Body of pancreas (tissue), 4 donors: ENCODE results near the gene ST8SIA5. TPM values are rescaled to one million over a fixed set of nuclear protein-coding genes. Genes with fewer than 3 reads are reported as not detected.

Experiments
- ATAC-seq: fragments of 150-250 bp; one replicate; pipeline ENCODE4 v1.9.1; 2016
- DNase-seq, 4 donors: peaks; one replicate each; pipeline ENCODE4 v3.0.0-alpha.2; 2019
- H3K27ac ChIP-seq, 4 donors: fragments of 200-600 bp; sonication (generic); 1 replicate in 3 of 4; 2 replicates in 1 of 4; pipeline versions ENCODE4 v1.5.1 to v1.6.1; 2016 to 2019; ENCODE audit warnings: mild to moderate bottlenecking in 1 of 4, mixed read lengths in 1 of 4, moderate library complexity in 1 of 4
- H3K27me3 ChIP-seq, 2 donors: fragments of 200-600 bp; sonication (generic); one replicate each; pipeline ENCODE4 v1.6.0; 2016; ENCODE audit warnings: mild to moderate bottlenecking in 1 of 2
- H3K36me3 ChIP-seq, 2 donors: fragments of 200-600 bp; sonication (generic); replicated peaks in 1 of 2; 2 replicates each; pipeline ENCODE4 v1.5.1; 2016; ENCODE audit warnings: low read depth in 2 of 2; ENCODE audit not compliant: insufficient read depth in 1 of 2
- H3K4me1 ChIP-seq: fragments of 200-600 bp; sonication (generic); one replicate; pipeline ENCODE4 v1.6.0; 2016
- H3K4me3 ChIP-seq, 2 donors: fragments of 200-600 bp; sonication (generic); 1 replicate in 1 of 2; 2 replicates in 1 of 2; pipeline ENCODE4 v1.5.1; 2016 to 2019
- H3K9me3 ChIP-seq, 3 donors: fragments of 200-600 bp; sonication (generic); 1 replicate in 2 of 3; 2 replicates in 1 of 3; pipeline ENCODE4 v1.5.1; 2016
- POLR2A ChIP-seq, 3 donors: fragments of 450-650 bp; IDR thresholded peaks; one replicate each; pipeline ENCODE4 v1.6.1; 2016; ENCODE audit warnings: antibody characterized with exemption in 3 of 3, mild to moderate bottlenecking in 2 of 3
- whole genome bisulfite sequencing, 2 donors: methylation state at CpG; one replicate each; pipeline ENCODE4 v1.1.5; 2017; 5-methylcytosine and 5-hydroxymethylcytosine counted together
- intact Hi-C: fragments of 100-400 bp; cut with DNase I; formaldehyde crosslinking; loops from one replicate; pipeline ENCODE4 v1.15.1; 2023
- total RNA-seq, 2 donors: library from RNA; depleted of rRNA; stranded (reverse); fragments of >200 nt; gene quantifications; one replicate each; pipeline ENCODE4 v1.1.0, GENCODE V29; 2016
- TF ChIP-seq, protein P1 (sequence below), 7 experiments: fragments of 450-650 bp in 4 of 7; fragments of 200-600 bp in 3 of 7; sonication (generic) in 3 of 7; IDR thresholded peaks; one replicate each; pipeline ENCODE4 v1.5.1; 2016 to 2019; ENCODE audit warnings: antibody characterized with exemption in 7 of 7

Gene ST8SIA5
- total RNA-seq, 2 donors from 2014 or later = under 0.01 to 1.6 TPM

DNA sequence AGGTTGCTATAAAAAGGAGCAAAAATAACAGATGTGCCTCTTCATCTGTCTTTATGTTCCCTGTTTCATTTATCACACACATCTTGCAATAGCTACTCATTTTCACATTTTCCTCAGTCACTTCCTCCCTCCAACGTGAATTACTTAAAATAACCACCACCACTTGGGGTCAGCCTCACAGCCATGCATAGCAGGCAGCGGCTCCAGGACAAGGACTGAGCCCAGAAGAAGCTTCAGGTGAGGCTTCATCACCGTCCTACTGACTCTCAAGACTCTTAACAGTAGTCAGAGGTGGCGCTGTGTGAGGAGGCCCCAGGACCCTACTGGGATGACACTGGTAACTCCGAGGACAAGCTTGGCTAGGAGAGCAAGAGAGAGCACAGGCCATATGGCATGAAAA, 15.5 kb upstream of the ST8SIA5 start:
- WGBS, 2 donors = 52 to 58% methylated on average over 5 of the region's 5 CpGs
- no peaks in the 10 kb centered on the region for H3K9me3 ChIP-seq
- intact Hi-C loops = no loop called here
- H3K27me3 ChIP-seq = no peaks in the 10 kb centered on the region
- no peak overlapping the region for H3K4me3 ChIP-seq
- ATAC-seq (no peak), DNase-seq (no peak)
- no peaks in the 10 kb centered on the region for H3K4me1 ChIP-seq
- TF ChIP-seq, protein P1, sequence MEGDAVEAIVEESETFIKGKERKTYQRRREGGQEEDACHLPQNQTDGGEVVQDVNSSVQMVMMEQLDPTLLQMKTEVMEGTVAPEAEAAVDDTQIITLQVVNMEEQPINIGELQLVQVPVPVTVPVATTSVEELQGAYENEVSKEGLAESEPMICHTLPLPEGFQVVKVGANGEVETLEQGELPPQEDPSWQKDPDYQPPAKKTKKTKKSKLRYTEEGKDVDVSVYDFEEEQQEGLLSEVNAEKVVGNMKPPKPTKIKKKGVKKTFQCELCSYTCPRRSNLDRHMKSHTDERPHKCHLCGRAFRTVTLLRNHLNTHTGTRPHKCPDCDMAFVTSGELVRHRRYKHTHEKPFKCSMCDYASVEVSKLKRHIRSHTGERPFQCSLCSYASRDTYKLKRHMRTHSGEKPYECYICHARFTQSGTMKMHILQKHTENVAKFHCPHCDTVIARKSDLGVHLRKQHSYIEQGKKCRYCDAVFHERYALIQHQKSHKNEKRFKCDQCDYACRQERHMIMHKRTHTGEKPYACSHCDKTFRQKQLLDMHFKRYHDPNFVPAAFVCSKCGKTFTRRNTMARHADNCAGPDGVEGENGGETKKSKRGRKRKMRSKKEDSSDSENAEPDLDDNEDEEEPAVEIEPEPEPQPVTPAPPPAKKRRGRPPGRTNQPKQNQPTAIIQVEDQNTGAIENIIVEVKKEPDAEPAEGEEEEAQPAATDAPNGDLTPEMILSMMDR (IDR thresholded peaks at IDR 0.05) = no peak
- no peak for TF ChIP-seq POLR2A (IDR thresholded peaks at IDR 0.05)
- no peaks in the 10 kb centered on the region for H3K36me3 ChIP-seq
- H3K27ac ChIP-seq = no peak overlapping the region

DNA sequence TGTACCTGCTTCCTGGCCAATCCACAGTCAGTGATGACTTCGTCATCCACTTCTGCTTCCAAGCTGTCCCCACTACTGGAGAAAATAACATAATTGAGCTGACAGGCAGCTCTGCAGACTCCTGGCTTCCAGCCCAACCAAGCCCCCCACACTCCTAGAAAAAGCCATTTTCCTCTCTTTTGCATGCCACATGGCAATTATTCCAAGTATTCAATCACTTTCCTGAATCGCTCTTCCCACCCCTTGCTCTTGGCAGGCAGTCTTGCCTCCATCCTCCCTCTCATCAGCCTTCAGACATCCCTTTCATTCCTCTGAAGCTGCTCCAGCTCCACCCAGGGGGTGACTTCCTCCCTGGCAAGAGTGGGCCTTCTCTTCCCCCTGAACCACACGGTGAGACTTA, 14.3 kb upstream of the ST8SIA5 start:
- whole genome bisulfite sequencing, 2 donors = 45 to 57% methylated on average over 3 of the region's 3 CpGs
- TF ChIP-seq, protein P1 (IDR thresholded peaks at IDR 0.05) = no peak
- no peak for TF ChIP-seq POLR2A (IDR thresholded peaks at IDR 0.05)
- DNase-seq (no peak), ATAC-seq (no peak)
- no peaks in the 10 kb centered on the region for H3K9me3 ChIP-seq
- intact Hi-C loops = no loop called here
- no peaks in the 10 kb centered on the region for H3K36me3 ChIP-seq
- no peak overlapping the region for H3K27ac ChIP-seq
- no peak overlapping the region for H3K4me3 ChIP-seq
- H3K27me3 ChIP-seq = no peaks in the 10 kb centered on the region
- no peaks in the 10 kb centered on the region for H3K4me1 ChIP-seq

DNA sequence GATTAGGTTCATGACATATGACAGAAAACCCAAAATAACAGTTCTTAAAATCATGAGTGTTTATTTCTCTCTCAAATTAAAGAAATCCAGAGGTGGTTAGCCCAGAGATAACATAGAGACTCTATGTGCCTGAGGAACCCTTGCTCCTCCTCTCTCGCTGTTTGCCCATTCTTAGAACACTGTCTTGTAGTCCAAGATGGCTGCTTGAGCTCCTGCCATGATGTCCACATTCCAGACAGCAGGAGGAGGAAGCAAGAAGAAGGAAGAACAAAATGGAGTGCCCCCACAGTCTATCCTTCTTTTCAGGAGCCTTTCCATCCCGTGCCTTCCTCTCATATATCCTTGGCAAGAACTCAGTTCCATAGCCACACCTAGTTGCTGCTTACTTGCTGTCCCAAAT, 13.9 kb upstream of the ST8SIA5 start:
- no peak overlapping the region for H3K4me3 ChIP-seq
- TF ChIP-seq, protein P1 (IDR thresholded peaks at IDR 0.05) = no peak
- no peak for TF ChIP-seq POLR2A (IDR thresholded peaks at IDR 0.05)
- WGBS, 2 donors = 77 to 83% methylated on average over 2 of the region's 2 CpGs
- H3K27ac ChIP-seq = no peak overlapping the region
- H3K4me1 ChIP-seq = no peaks in the 10 kb centered on the region
- no peaks in the 10 kb centered on the region for H3K27me3 ChIP-seq
- intact Hi-C loops = no loop called here
- no peaks in the 10 kb centered on the region for H3K9me3 ChIP-seq
- ATAC-seq (no peak), DNase-seq (no peak)
- H3K36me3 ChIP-seq = no peaks in the 10 kb centered on the region

DNA sequence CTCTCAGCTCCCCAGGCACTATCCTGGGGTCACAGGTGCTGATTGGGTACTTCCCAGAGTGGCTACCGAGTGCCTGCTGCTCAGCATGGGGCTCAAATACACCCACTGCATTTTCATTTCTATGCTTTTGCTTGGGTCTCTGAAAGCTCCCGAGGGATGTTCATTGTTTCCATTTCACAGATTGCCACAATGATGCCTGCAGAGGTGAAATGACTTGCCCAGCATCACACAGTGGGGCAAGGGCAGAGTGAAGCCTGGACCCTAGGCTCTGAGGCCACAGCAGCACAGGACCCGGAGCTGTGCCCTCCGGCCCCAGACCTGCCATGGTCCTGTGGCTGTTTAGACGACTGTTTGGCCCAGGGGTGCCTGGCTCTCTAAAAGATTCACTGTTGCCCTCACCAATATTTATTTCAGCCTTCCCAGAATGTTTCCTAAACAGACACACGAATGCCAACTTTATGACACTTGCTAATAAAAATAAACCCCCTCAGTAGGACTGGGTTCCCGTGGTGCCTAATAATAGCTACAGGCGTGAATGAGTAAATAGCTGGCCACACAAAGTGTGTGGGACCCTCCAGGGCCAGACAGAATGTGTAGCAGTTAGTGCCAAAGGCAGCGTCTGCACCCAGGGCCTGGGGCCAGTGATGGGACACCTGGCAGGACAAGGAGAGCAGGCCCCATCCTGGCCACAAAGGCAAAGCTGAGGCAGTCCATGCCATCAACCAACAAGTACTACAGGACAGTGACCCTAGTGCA, 11.5 kb upstream of the ST8SIA5 start:
- TF ChIP-seq, protein P1 (IDR thresholded peaks at IDR 0.05) = no peak
- no peak for TF ChIP-seq POLR2A (IDR thresholded peaks at IDR 0.05)
- Histone ChIP-seq H3K27ac (no peak overlapping the region), H3K4me1 (no peaks in the 10 kb centered on the region), H3K36me3 (no peaks in the 10 kb centered on the region), H3K4me3 (no peak overlapping the region), H3K27me3 (no peaks in the 10 kb centered on the region), H3K9me3 (no peaks in the 10 kb centered on the region)
- 56 to 63% methylated on average over 6 to 9 of the region's 9 CpGs for WGBS, 2 donors
- DNase-seq (no peak), ATAC-seq (no peak)
- intact Hi-C loops = no loop called here

DNA sequence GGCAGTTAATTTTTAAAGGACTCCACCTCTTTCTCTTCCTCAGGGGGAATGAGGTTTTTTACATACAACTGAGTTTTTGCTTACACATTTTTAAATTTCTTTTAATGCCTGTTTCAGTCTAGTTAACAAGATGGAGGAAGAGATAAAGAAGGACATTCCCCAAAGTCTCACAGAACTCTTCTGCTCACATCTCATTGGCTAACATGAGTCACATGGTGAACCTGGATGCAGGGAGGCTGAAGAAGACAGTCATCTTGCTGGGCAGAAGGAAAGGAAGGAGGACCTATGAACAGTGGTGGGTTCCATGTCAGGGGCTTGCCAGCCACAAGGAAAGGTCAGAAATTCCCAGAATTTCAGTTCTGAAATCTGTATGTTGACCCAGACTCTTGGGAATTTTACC, 10.4 kb upstream of the ST8SIA5 start:
- H3K4me1 ChIP-seq = no peaks in the 10 kb centered on the region
- no peak overlapping the region for H3K4me3 ChIP-seq
- no peaks in the 10 kb centered on the region for H3K27me3 ChIP-seq
- H3K36me3 ChIP-seq = no peaks in the 10 kb centered on the region
- H3K9me3 ChIP-seq = no peaks in the 10 kb centered on the region
- H3K27ac ChIP-seq = no peak overlapping the region
- no peak for ATAC-seq
- TF ChIP-seq POLR2A (IDR thresholded peaks at IDR 0.05) = no peak
- TF ChIP-seq, protein P1 (IDR thresholded peaks at IDR 0.05) = no peak
- intact Hi-C loops = no loop called here
- DNase-seq = no peak
